ENCODE results near the gene WIPF2. TPM values are rescaled to one million over a fixed set of nuclear protein-coding genes. Genes with fewer than 3 reads are reported as not detected.

Gene WIPF2, protein sequence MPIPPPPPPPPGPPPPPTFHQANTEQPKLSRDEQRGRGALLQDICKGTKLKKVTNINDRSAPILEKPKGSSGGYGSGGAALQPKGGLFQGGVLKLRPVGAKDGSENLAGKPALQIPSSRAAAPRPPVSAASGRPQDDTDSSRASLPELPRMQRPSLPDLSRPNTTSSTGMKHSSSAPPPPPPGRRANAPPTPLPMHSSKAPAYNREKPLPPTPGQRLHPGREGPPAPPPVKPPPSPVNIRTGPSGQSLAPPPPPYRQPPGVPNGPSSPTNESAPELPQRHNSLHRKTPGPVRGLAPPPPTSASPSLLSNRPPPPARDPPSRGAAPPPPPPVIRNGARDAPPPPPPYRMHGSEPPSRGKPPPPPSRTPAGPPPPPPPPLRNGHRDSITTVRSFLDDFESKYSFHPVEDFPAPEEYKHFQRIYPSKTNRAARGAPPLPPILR
- total RNA-seq (2021; fragmentation: NEBNext Ultra II Directional; extraction: Animal tissue kit (Norgen Biotek cat#: 25700)) (21.1 and 25.3 TPM in 2 replicates), polyA plus RNA-seq (2011; rRNA removed) (6.9 and 9.2 TPM in 2 replicates), polyA minus RNA-seq (2011; rRNA and poly(A)+ RNA removed) (7.9 and 9.3 TPM in 2 replicates)
- polyA plus RNA-seq (2011; cell fraction: cytosol; rRNA removed): 3.8 TPM
- polyA plus RNA-seq (2011; cell fraction: nucleus; rRNA removed): 8.9 TPM
- 14.4 to 20.0 TPM (median 16.0 TPM) in 4 replicates for polyA plus RNA-seq (2012, experiment 1 of 2)
- polyA plus RNA-seq (2012, experiment 2 of 2): 9.9 TPM
- 13.7 TPM for polyA plus RNA-seq (2013, experiment 1 of 2)
- polyA plus RNA-seq (2013, experiment 2 of 2): 13.5 TPM
- 6.1 TPM for polyA minus RNA-seq (2011; cell fraction: cytosol; rRNA and poly(A)+ RNA removed)
- polyA minus RNA-seq (2011; cell fraction: nucleus; rRNA and poly(A)+ RNA removed): 4.3 TPM
- long read RNA-seq, experiment 1, full-length matches to known transcripts: 1 of 16 reads
- long read RNA-seq, experiment 1, partial matches to known transcripts: 4 of 16 reads
- long read RNA-seq, experiment 1, other reads (novel, unspliced or antisense): 11 of 16 reads
- long read RNA-seq, experiment 2, partial matches to known transcripts: 0 of 3 reads
- long read RNA-seq, experiment 2, other reads (novel, unspliced or antisense): 2 of 3 reads

GRCh38 chr17:40218740-40219593 is at the start of gene WIPF2:
TSS of gene WIPF2 (plus strand) at chr17:40219304. CDS start at chr17:40256460, 37,156 bp downstream.
- Histone ChIP-seq H3K4ac (replicated peaks; ENCODE audit: insufficient read length, low read depth, low read length) (peak within 1 kb of the TSS; percentile 3), H3K14ac (ENCODE audit: insufficient read length) (no peak within 1 kb of the TSS), H3K27me3 (replicated peaks in 1 of 4; ENCODE audit: control insufficient read depth in 3 of 4, extremely low read depth in 1 of 4, insufficient read depth in 3 of 4, low read length in 3 of 4) (no peaks in the 10 kb centered on the region), H4K91ac (replicated peaks; ENCODE audit: insufficient read length, low read length) (peak within 1 kb of the TSS; percentile 36), H3K4me3 (ENCODE audit: extremely low read depth in 1 of 4, insufficient read depth in 2 of 4, low read depth in 3 of 4, low read length in 4 of 4) (peak within 1 kb of the TSS; percentile 79 to 100 (median 86)), H3K18ac (ENCODE audit: extremely low read depth, low read length) (peak within 1 kb of the TSS; percentile 78), H3K9ac (replicated peaks in 1 of 4; ENCODE audit: extremely low read depth in 1 of 4, low read depth in 3 of 4, low read length in 3 of 4) (peak within 1 kb of the TSS; percentile 61 to 91 (median 79)), H4K20me1 (replicated peaks in 1 of 2; ENCODE audit: control insufficient read depth in 1 of 2, insufficient read depth in 2 of 2, low read length in 2 of 2) (no peaks in the 10 kb centered on the region), H2BK5ac (ENCODE audit: low read depth, low read length) (peak within 1 kb of the TSS; percentile 86), H2BK12ac (ENCODE audit: low read depth, low read length) (peak within 1 kb of the TSS; percentile 92), H3K9me3 (ENCODE audit: insufficient read depth in 2 of 2, low read depth in 1 of 2, low read length in 1 of 2) (no peaks in the 10 kb centered on the region), H3K27ac (ENCODE audit: low read depth, low read length) (peak within 1 kb of the TSS; percentile 87), H3K56ac (replicated peaks; ENCODE audit: insufficient read length, low read depth, low read length) (peak within 1 kb of the TSS; percentile 75), H2BK20ac (ENCODE audit: low read length) (no peak within 1 kb of the TSS), H2BK15ac (ENCODE audit: low read length) (0 out of 2 replicates have a peak within 1 kb of the TSS, but pooled peaks have one; percentile 88), H2BK120ac (replicated peaks; ENCODE audit: low read depth, low read length) (no peak within 1 kb of the TSS), H3K4me2 (ENCODE audit: insufficient read depth in 1 of 2, low read depth in 2 of 2, low read length in 2 of 2) (peak within 1 kb of the TSS; percentile 78 to 88), H4K8ac (ENCODE audit: extremely low read depth, insufficient read depth, low read length) (peak within 1 kb of the TSS; percentile 86; the same call in 1 of the 2 replicates), H4K5ac (ENCODE audit: insufficient read length, low read depth, low read length) (peak within 1 kb of the TSS; percentile 67), H2AFZ (ENCODE audit: low read length) (peak within 1 kb of the TSS; percentile 83), H2AK5ac (ENCODE audit: low read depth, low read length) (0 out of 2 replicates have a peak within 1 kb of the TSS, but pooled peaks have one; percentile 65), H3K23ac (ENCODE audit: insufficient read length) (no peak within 1 kb of the TSS), H3K4me1 (replicated peaks in 1 of 4; ENCODE audit: control insufficient read depth in 3 of 4, insufficient read depth in 4 of 4, low read length in 3 of 4) (0 out of 7 replicates have a peak, but pooled peaks cover 0 to 3% (median 1%) of the 10 kb centered on the region in 4 experiments), H3K79me2 (ENCODE audit: control insufficient read depth in 1 of 2, insufficient read depth in 2 of 2, low read length in 2 of 2) (peaks cover 7 to 29% of the 10 kb centered on the region in 2 experiments), H3K23me2 (ENCODE audit: low read depth, low read length) (peaks cover 10% of the 10 kb centered on the region; the same call in 1 of the 2 replicates), H3K79me1 (ENCODE audit: low read depth, low read length) (peaks cover 2% of the 10 kb centered on the region; the same call in 1 of the 2 replicates), H3K36me3 (ENCODE audit: control insufficient read depth in 2 of 4, insufficient read depth in 4 of 4, low read length in 3 of 4) (no peaks in the 10 kb centered on the region)
- CTCF ChIA-PET (ENCODE audit: partially characterized antibody): interaction anchor here (0.8 to 3.4 kb wide), 24 partner anchors 10 to 203 kb away, joined by 3 to 21 read pairs (median 5); no protein-coding TSS in a partner anchor
- POLR2A ChIA-PET (ENCODE audit: partially characterized antibody): interaction anchor here (0.7 to 3.0 kb wide), 20 partner anchors 10 to 106 kb away, joined by 3 to 15 read pairs (median 5); partner anchors contain the start of gene CASC3
- peak; percentile 84 for FAIRE-seq
- WGBS, 2 experiments (ENCODE audit: extremely low coverage in 1 of 2, insufficient coverage in 1 of 2, insufficient read length in 1 of 2, insufficient replicate concordance in 2 of 2, low coverage in 1 of 2, low lambda C conversion rate in 2 of 2, missing lambda C conversion rate in 1 of 2): 2% methylated on average over 37 of the region's 59 CpGs; no CpG with 5 or more reads in 1 of the 2 experiments
- peak; percentile 91 to 98 for DNase-seq (ENCODE audit: low read depth in 1 of 2, low spot score in 2 of 2)
- no peak for TF ChIP-seq BCL11A (IDR thresholded peaks at IDR 0.05; ENCODE audit: low read depth in 2 of 2, low read length in 2 of 2)
- TF ChIP-seq EGR1 (IDR thresholded peaks at IDR 0.05; ENCODE audit: borderline replicate concordance, low read depth, low read length): peak; percentile 43
- TF ChIP-seq SIN3A (conservative IDR thresholded peaks at IDR 0.05 in 1 of 2, IDR thresholded peaks at IDR 0.05 in 1 of 2; ENCODE audit: low read depth in 1 of 2, low read length in 2 of 2): peak; percentile 38 to 50; a peak in 2 of 4 replicates
- TF ChIP-seq CHD1 (IDR thresholded peaks at IDR 0.05; ENCODE audit: low read depth, low read length): no peak
- TF ChIP-seq POLR2A (IDR thresholded peaks at IDR 0.05; ENCODE audit: control extremely low read depth in 1 of 2, low read depth in 2 of 2, low read length in 2 of 2): peak in 1 of 2 experiments; percentile 77; a peak in 2 of 3 replicates
- TF ChIP-seq TAF1 (IDR thresholded peaks at IDR 0.05; ENCODE audit: low read depth, low read length): peak; percentile 44; the same call in 1 of the 2 replicates
